IPS-NIHi11 (cell line): ENCODE data around the gene PLCG1.
"Not testable (repeated sequence)": the region's sequence is repeated elsewhere in the genome, so short reads cannot be mapped to it uniquely, and the experiment has no call there.

Experiments used
- DNase-seq: peaks from one replicate; pipeline ENCODE4 v3.0.0; 2012; ENCODE audit warnings: mixed read lengths, low spot score

The PLCG1 gene

GRCh38 chr20:41124451-41125094, 12.8 kb upstream of the PLCG1 start:
- no peak for DNase-seq

- no peak for DNase-seq
Measured at GRCh38 chr20:41125530-41126457, 11.5 kb upstream of the PLCG1 start.

- DNase-seq = no peak
Measured at GRCh38 chr20:41126719-41127118, 10.6 kb upstream of the PLCG1 start.

- DNase-seq = not testable (repeated sequence)
Measured at GRCh38 chr20:41128317-41128716, 9.0 kb upstream of the PLCG1 start.

GRCh38 chr20:41131594-41132387, 5.6 kb upstream of the PLCG1 start:
- DNase-seq = no peak

GRCh38 chr20:41132388-41132775, 5.0 kb upstream of the PLCG1 start:
- DNase-seq = not testable (repeated sequence)

GRCh38 chr20:41133709-41134361, 3.5 kb upstream of the PLCG1 start:
- no peak for DNase-seq

- DNase-seq = no peak
Measured at GRCh38 chr20:41134362-41135186, 2.8 kb upstream of the PLCG1 start.

GRCh38 chr20:41135187-41135887, 2.0 kb upstream of the PLCG1 start:
- DNase-seq = peak; percentile 78

- DNase-seq = no peak
Measured at GRCh38 chr20:41135888-41136679, 1.3 kb upstream of the PLCG1 start.

- DNase-seq = peak; percentile 91
Measured at GRCh38 chr20:41137614-41138474, 501 bp downstream of the PLCG1 start.

GRCh38 chr20:41138475-41139226, 1.3 kb downstream of the PLCG1 start:
- DNase-seq = no peak

GRCh38 chr20:41139227-41140093, 2.1 kb downstream of the PLCG1 start:
- DNase-seq = no peak

GRCh38 chr20:41140226-41141133, 3.1 kb downstream of the PLCG1 start:
- DNase-seq = no peak

- no peak for DNase-seq
Measured at GRCh38 chr20:41141153-41141815, 3.9 kb downstream of the PLCG1 start.
